Pancreas (tissue), 10 donors: Measurements from ENCODE around the gene NUMB. TPM values are rescaled to one million over a fixed set of nuclear protein-coding genes. Genes with fewer than 3 reads are reported as not detected.
A peak's percentile ranks its signal among the peaks of the same experiment; 100 is the strongest.

ENCODE experiments used
- ATAC-seq, 4 donors: fragments of 200-7000 bp; cut with Tn5 transposase; one replicate each; pipeline versions ENCODE4 v1.8.0 to v1.9.1; 2020; ENCODE audit warnings: mild to moderate bottlenecking in 4 of 4, moderate library complexity in 4 of 4
- DNase-seq, 6 donors: peaks; one replicate each; pipeline ENCODE4 v3.0.0-alpha.2; 2020
- FAIRE-seq: peaks from 2 replicates; lab custom pipeline; 2012; peaks lifted over from hg19 to GRCh38; lab: Jason Lieb, UNC
- H3K27ac ChIP-seq, 4 donors: fragments of 200-600 bp; sonication (generic); 1 replicate in 3 of 4; 2 replicates in 1 of 4; pipeline versions ENCODE4 v1.5.0 to v1.8.0; 2020
- H3K27me3 ChIP-seq, 4 donors: fragments of 200-600 bp; one replicate each; pipeline ENCODE4 v1.8.0; 2021
- H3K36me3 ChIP-seq, 3 donors: fragments of 200-600 bp; sonication (generic) in 1 of 3; one replicate each; pipeline versions ENCODE4 v1.5.0 to v1.8.0; 2020 to 2021
- H3K4me1 ChIP-seq, 3 donors: fragments of 200-600 bp; one replicate each; pipeline ENCODE4 v1.8.0; 2021
- H3K4me3 ChIP-seq, 4 donors: fragments of 200-600 bp; sonication (generic) in 2 of 4; one replicate each; pipeline versions ENCODE4 v1.5.0 to v1.8.0; 2020 to 2021
- H3K9me3 ChIP-seq, 4 donors: fragments of 200-600 bp; one replicate each; pipeline ENCODE4 v1.8.0; 2021
- WGBS, 2 donors: extraction: QIAGEN DNeasy Blood & Tissue Kit; methylation state at CpG; one replicate each; pipeline ENCODE4 v1.1.7; 2013; 5-methylcytosine and 5-hydroxymethylcytosine counted together
- intact Hi-C, 3 donors: fragments of 100-400 bp; cut with DNase I; formaldehyde crosslinking; loops; one replicate each; pipeline versions ENCODE4 v1.11.1 to v1.14.2; 2022
- polyA plus RNA-seq, 2 donors: library from polyadenylated mRNA; stranded (reverse); fragments of 200-250 nt; gene quantifications; one replicate each; pipeline ENCODE4 v1.2.3, GENCODE V29; 2013
- total RNA-seq, 6 donors: library from RNA; stranded (reverse); fragmentation: NEBNext Ultra II Directional in 4 of 6; extraction: Animal tissue kit (Norgen Biotek cat#: 25700) in 4 of 6; gene quantifications; one replicate each; pipeline versions ENCODE4 v1.2.1 to v1.2.4, GENCODE V29; 2021 to 2023
- TF ChIP-seq, protein P1 (sequence below), 4 donors: fragments of 200-600 bp; sonication (generic) in 3 of 4; IDR thresholded peaks; one replicate each; pipeline versions ENCODE4 v1.5.0 to v1.8.0; 2021; ENCODE audit warnings: antibody characterized with exemption in 4 of 4
- donor health status: healthy with polysubstance abuse.
- donor health status: DM: no; HTN: no; CAD: no; lungs with moderate emphysema.
- donor health status: DM: no; HTN: no; CAD: no.
- donor health status: control.
- donor health status: control.
- donor health status: Bipolar disorder and iron deficiency.
- donor health status: DM: yes; HTN: yes; CAD: no.
- donor health status: DM: no; HTN: no; CAD: no.
- donor health status: DM: no; HTN: no; CAD: no.
- donor health status: DM: yes; HTN: yes; CAD: no.

NUMB gene
- total and polyA plus RNA-seq, 8 donors, result 23.9 to 53.8 (median 32.5) TPM

DNA sequence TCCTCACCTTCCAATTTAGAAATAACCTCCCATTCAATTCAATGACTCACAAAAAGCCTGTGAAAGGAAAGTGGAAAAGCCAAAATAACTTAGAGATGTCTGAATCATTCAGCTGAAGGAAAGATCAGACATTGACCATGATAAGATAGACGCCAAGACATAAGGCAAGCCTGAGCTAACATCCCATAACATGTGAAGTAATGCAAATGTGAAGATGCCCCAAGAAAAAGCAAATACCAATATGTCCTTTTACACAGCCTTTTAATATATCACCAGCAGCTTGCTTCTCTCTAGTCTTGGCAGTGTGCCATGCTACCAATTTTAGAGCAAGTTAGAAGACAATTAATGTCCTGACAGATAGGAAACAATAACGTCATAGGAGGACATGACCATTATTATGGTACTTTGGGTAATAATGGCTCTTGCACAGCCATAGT lies 2.4 kb upstream of the NUMB start:
- Histone ChIP-seq H3K36me3 (no peaks in the 10 kb centered on the region), H3K4me3 (no peak overlapping the region), H3K27me3 (no peaks in the 10 kb centered on the region), H3K9me3 (no peaks in the 10 kb centered on the region), H3K27ac (peak overlapping the region in 2 of 4 donors; percentile 82 to 87), H3K4me1 (peaks cover 27 to 49% (median 42%) of the 10 kb centered on the region in 3 donors)
- ATAC-seq (no peak), FAIRE-seq (no peak), DNase-seq (no peak)
- 29% methylated on average over 2 of the region's 2 CpGs for WGBS, 2 donors
- intact Hi-C loops, result loop anchor here in 1 of 3 donors (10.0 kb wide), 1 partner anchor 286 kb away; no protein-coding TSS in a partner anchor
- TF ChIP-seq, protein P1, sequence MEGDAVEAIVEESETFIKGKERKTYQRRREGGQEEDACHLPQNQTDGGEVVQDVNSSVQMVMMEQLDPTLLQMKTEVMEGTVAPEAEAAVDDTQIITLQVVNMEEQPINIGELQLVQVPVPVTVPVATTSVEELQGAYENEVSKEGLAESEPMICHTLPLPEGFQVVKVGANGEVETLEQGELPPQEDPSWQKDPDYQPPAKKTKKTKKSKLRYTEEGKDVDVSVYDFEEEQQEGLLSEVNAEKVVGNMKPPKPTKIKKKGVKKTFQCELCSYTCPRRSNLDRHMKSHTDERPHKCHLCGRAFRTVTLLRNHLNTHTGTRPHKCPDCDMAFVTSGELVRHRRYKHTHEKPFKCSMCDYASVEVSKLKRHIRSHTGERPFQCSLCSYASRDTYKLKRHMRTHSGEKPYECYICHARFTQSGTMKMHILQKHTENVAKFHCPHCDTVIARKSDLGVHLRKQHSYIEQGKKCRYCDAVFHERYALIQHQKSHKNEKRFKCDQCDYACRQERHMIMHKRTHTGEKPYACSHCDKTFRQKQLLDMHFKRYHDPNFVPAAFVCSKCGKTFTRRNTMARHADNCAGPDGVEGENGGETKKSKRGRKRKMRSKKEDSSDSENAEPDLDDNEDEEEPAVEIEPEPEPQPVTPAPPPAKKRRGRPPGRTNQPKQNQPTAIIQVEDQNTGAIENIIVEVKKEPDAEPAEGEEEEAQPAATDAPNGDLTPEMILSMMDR (IDR thresholded peaks at IDR 0.05), result no peak

GRCh38 chr14:73459959-73460358 lies 1.6 kb upstream of the NUMB start:
- Histone ChIP-seq H3K27me3 (no peaks in the 10 kb centered on the region), H3K4me1 (peaks cover 34 to 54% (median 49%) of the 10 kb centered on the region in 3 donors), H3K4me3 (no peak overlapping the region), H3K27ac (peak overlapping the region in 2 of 4 donors; percentile 82 to 87), H3K36me3 (no peaks in the 10 kb centered on the region), H3K9me3 (no peaks in the 10 kb centered on the region)
- WGBS, 2 donors, result 91 to 92% methylated on average over 4 of the region's 4 CpGs
- ATAC-seq, result no peak
- no peak for DNase-seq
- intact Hi-C loops, result loop anchor here in 1 of 3 donors (10.0 kb wide), 1 partner anchor 285 kb away; no protein-coding TSS in a partner anchor
- FAIRE-seq, result no peak
- TF ChIP-seq, protein P1 (IDR thresholded peaks at IDR 0.05), result no peak

GRCh38 chr14:73457924-73458182 lies 493 bp downstream of the NUMB start:
- ATAC-seq (peak; percentile 7 to 14 (median 10)), FAIRE-seq (no peak), DNase-seq (peak in 4 of 6 donors; percentile 59 to 84 (median 68))
- Histone ChIP-seq H3K27me3 (no peaks in the 10 kb centered on the region), H3K4me1 (peaks cover 36 to 55% (median 53%) of the 10 kb centered on the region in 3 donors), H3K9me3 (no peaks in the 10 kb centered on the region), H3K27ac (peak overlapping the region; percentile 84 to 91 (median 88)), H3K36me3 (no peaks in the 10 kb centered on the region), H3K4me3 (peak overlapping the region; percentile 81 to 96 (median 89))
- 0 to 1% methylated on average over 14 of the region's 14 CpGs for WGBS, 2 donors
- intact Hi-C loops, result no loop called here
- TF ChIP-seq, protein P1 (IDR thresholded peaks at IDR 0.05), result no peak

DNA sequence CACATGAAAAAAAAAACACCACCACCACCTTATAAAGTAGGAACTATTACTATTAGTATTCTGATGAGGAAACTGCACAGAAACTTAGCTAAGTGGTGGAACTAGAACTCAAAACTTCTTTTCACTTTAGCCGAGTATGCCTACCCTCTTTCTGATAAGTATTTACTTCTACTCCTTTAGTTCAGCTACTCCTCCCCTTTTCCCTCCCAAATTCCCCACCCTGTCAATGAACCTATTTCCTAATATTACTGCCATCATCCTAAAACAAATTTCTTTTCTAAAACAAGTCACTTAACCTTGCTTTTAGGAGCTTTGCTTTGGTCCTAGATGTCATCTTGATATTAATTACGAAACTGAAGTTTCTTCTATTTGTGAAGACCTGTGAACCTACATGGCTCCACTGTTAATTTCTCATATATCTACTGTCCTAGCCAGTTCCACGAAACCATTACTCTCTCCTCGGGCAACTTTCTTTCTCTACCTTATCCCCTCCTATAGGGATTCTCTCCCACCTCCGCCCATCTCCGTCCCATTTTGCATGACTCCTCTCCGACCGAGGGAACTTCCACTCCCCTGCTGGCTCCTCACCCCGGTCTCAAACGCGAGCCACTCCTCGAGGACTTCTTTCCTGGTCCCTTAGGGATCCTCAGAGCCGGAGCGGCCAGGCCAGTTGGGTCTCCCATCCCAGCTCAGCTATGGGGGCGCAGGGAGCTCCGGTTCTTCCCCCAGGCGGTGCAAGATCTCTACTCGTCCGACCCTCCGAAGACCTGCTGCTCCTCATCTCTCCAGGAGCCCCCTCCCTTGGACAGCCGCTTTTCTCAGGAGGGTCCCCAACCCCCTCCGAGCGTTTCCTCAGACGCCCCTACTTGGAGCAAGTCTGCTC lies 1.1 kb downstream of the NUMB start:
- TF ChIP-seq, protein P1 (IDR thresholded peaks at IDR 0.05), result no peak
- ATAC-seq (peak in 2 of 4 donors; percentile 3 to 4), FAIRE-seq (no peak), DNase-seq (peak; percentile 16 to 79 (median 52))
- intact Hi-C loops, result no loop called here
- no peaks in the 10 kb centered on the region for H3K9me3 ChIP-seq
- 0 to 1% methylated on average over 24 of the region's 24 CpGs for WGBS, 2 donors
- H3K36me3 ChIP-seq, result no peaks in the 10 kb centered on the region
- peak overlapping the region; percentile 84 to 91 (median 88) for H3K27ac ChIP-seq
- peak overlapping the region; percentile 81 to 96 (median 89) for H3K4me3 ChIP-seq
- no peaks in the 10 kb centered on the region for H3K27me3 ChIP-seq
- peaks cover 34 to 50% (median 48%) of the 10 kb centered on the region in 3 donors for H3K4me1 ChIP-seq
